ENCODE results near the gene FALEC.
A peak's percentile ranks its signal among the peaks of the same experiment; 100 is the strongest.
"Not testable (repeated sequence)": the region's sequence is repeated elsewhere in the genome, so short reads cannot be mapped to it uniquely, and the experiment has no call there.

Gene FALEC

GRCh38 chr1:150555971-150556865, 40.7 kb downstream of the FALEC start:
- DNase-seq, result peak in 1 of 10 donors; percentile 55
- intact Hi-C loops (cut with DNase I), result no loop called here

- intact Hi-C loops (cut with DNase I), result no loop called here
Measured at GRCh38 chr1:150557065-150557600, 41.6 kb downstream of the FALEC start.

GRCh38 chr1:150557813-150558212, 42.3 kb downstream of the FALEC start:
- intact Hi-C loops (cut with DNase I), result no loop called here

More at GRCh38 chr1:150557065-150557600, 41.6 kb downstream of the FALEC start:
- peak in 1 of 10 donors; percentile 71 for DNase-seq

GRCh38 chr1:150558303-150558704, 42.8 kb downstream of the FALEC start:
- intact Hi-C loops (cut with DNase I), result no loop called here
- DNase-seq, result peak in 1 of 10 donors; percentile 76

More at GRCh38 chr1:150557813-150558212, 42.3 kb downstream of the FALEC start:
- DNase-seq, result peak in 1 of 10 donors; percentile 59

GRCh38 chr1:150558761-150559655, 43.5 kb downstream of the FALEC start:
- DNase-seq, result peak in 1 of 10 donors; percentile 90
- intact Hi-C loops (cut with DNase I), result no loop called here

- intact Hi-C loops (cut with DNase I), result loop anchor here (2.0 kb wide), 1 partner anchor 61 kb away; no protein-coding TSS in a partner anchor
- no peak for DNase-seq
Measured at GRCh38 chr1:150559656-150560010, 44.1 kb downstream of the FALEC start.

- peak in 7 of 10 donors; percentile 57 to 92 (median 68) for DNase-seq
- intact Hi-C loops (cut with DNase I), result loop anchor here (2.0 kb wide), 1 partner anchor 61 kb away; no protein-coding TSS in a partner anchor
Measured at GRCh38 chr1:150560011-150560438, 44.5 kb downstream of the FALEC start.

GRCh38 chr1:150560576-150561253, 45.2 kb downstream of the FALEC start:
- intact Hi-C loops (cut with DNase I), result loop anchor here (2.0 kb wide), 1 partner anchor 60 kb away; no protein-coding TSS in a partner anchor
- DNase-seq, result peak; percentile 58 to 95 (median 72)

GRCh38 chr1:150561254-150561973, 45.9 kb downstream of the FALEC start:
- intact Hi-C loops (cut with DNase I), result loop anchor here (2.0 kb wide), 1 partner anchor 59 kb away; no protein-coding TSS in a partner anchor

GRCh38 chr1:150561974-150562445, 46.5 kb downstream of the FALEC start:
- intact Hi-C loops (cut with DNase I), result loop anchor here (2.0 kb wide), 1 partner anchor 59 kb away; no protein-coding TSS in a partner anchor
- DNase-seq, result peak in 9 of 10 donors; percentile 57 to 95 (median 75)

More at GRCh38 chr1:150561254-150561973, 45.9 kb downstream of the FALEC start:
- peak; percentile 64 to 97 (median 80) for DNase-seq

- peak in 1 of 10 donors; percentile 47 for DNase-seq
- intact Hi-C loops (cut with DNase I), result no loop called here
Measured at GRCh38 chr1:150562446-150563339, 47.1 kb downstream of the FALEC start.

GRCh38 chr1:150563340-150564038, 47.9 kb downstream of the FALEC start:
- intact Hi-C loops (cut with DNase I), result no loop called here

GRCh38 chr1:150564051-150564991, 48.8 kb downstream of the FALEC start:
- intact Hi-C loops (cut with DNase I), result no loop called here
- DNase-seq, result peak in 1 of 10 donors; percentile 62

More at GRCh38 chr1:150563340-150564038, 47.9 kb downstream of the FALEC start:
- DNase-seq, result peak in 1 of 10 donors; percentile 67

- not testable (repeated sequence) for DNase-seq
Measured at GRCh38 chr1:150565240-150565991, 49.9 kb downstream of the FALEC start.

More at GRCh38 chr1:150565240-150565991, 49.9 kb downstream of the FALEC start:
- intact Hi-C loops (cut with DNase I), result not testable (repeated sequence)

Measured in posterior cingulate gyrus (tissue), 11 donors.